Activated CD4-positive, alpha-beta T cell treated with anti-CD3 and anti-CD28 coated beads, Interleukin-2, amount 50 U/mL, for 1 hour (primary cell): ENCODE measurements around the gene DNM2.

Experiments used
- DNase-seq: peaks from one replicate; pipeline ENCODE4 v3.0.0-alpha.2; 2020

DNM2 gene

GRCh38 chr19:10691178-10691881 lies 26.5 kb upstream of the DNM2 start:
- DNase-seq, result no peak

- no peak for DNase-seq
These were observed 26.0 kb upstream of the DNM2 start for GRCh38 chr19:10691883-10692282.

GRCh38 chr19:10692673-10693264 lies 25.1 kb upstream of the DNM2 start:
- no peak for DNase-seq

GRCh38 chr19:10694706-10695307 lies 23.1 kb upstream of the DNM2 start:
- DNase-seq, result no peak

GRCh38 chr19:10695401-10696398 lies 22.2 kb upstream of the DNM2 start:
- DNase-seq, result peak; percentile 87

GRCh38 chr19:10699650-10700335 lies 18.1 kb upstream of the DNM2 start:
- DNase-seq, result peak; percentile 72

GRCh38 chr19:10701955-10702525 lies 15.8 kb upstream of the DNM2 start:
- DNase-seq, result no peak

- DNase-seq, result no peak
These were observed 10.9 kb upstream of the DNM2 start for GRCh38 chr19:10706990-10707389.

- no peak for DNase-seq
These were observed 10.4 kb upstream of the DNM2 start for GRCh38 chr19:10707440-10707839.

GRCh38 chr19:10708291-10708690 lies 9.6 kb upstream of the DNM2 start:
- no peak for DNase-seq

GRCh38 chr19:10712045-10712444 lies 5.8 kb upstream of the DNM2 start:
- DNase-seq, result no peak

- DNase-seq, result no peak
These were observed 5.1 kb upstream of the DNM2 start for GRCh38 chr19:10712754-10713153.

- no peak for DNase-seq
These were observed 4.6 kb upstream of the DNM2 start for GRCh38 chr19:10713317-10713716.

GRCh38 chr19:10717054-10717355 lies 874 bp upstream of the DNM2 start:
- DNase-seq, result no peak

- DNase-seq, result peak; percentile 47
These were observed 622 bp downstream of the DNM2 start for GRCh38 chr19:10718205-10719196.

- no peak for DNase-seq
These were observed 1.6 kb downstream of the DNM2 start for GRCh38 chr19:10719466-10719961.

- no peak for DNase-seq
These were observed 2.8 kb downstream of the DNM2 start for GRCh38 chr19:10720607-10721125.

GRCh38 chr19:10723591-10723990 lies 5.7 kb downstream of the DNM2 start:
- no peak for DNase-seq

- DNase-seq, result no peak
These were observed 6.7 kb downstream of the DNM2 start for GRCh38 chr19:10724573-10725071.

GRCh38 chr19:10725415-10725814 lies 7.5 kb downstream of the DNM2 start:
- no peak for DNase-seq
